Loucy (cell line): ENCODE results near the gene MVP.

ENCODE experiments used
- H2AFZ ChIP-seq: fragments of 200-600 bp; sonication (generic); 2 replicates; pipeline ENCODE4 v1.6.0; 2016; ENCODE audit warnings: antibody characterized with exemption, mild to moderate bottlenecking, low read length, moderate library complexity
- H3F3A ChIP-seq: fragments of 200-600 bp; 2 replicates; pipeline ENCODE4 v1.6.0; 2016; ENCODE audit warnings: antibody characterized with exemption, low read depth, mild to moderate bottlenecking
- H3K27me3 ChIP-seq: fragments of 200-600 bp; sonication (generic); 2 replicates; pipeline ENCODE4 v1.6.1; 2014; ENCODE audit warnings: low read length, mild to moderate bottlenecking; ENCODE audit not compliant: insufficient read depth, poor library complexity, severe bottlenecking
- H3K36me3 ChIP-seq: fragments of 200-600 bp; sonication (generic); 2 replicates; pipeline ENCODE4 v1.6.1; 2016; ENCODE audit warnings: low read length; ENCODE audit not compliant: insufficient read depth
- H3K4me1 ChIP-seq: fragments of 200-600 bp; sonication (generic); 2 replicates; pipeline ENCODE4 v1.5.1; 2014; ENCODE audit warnings: low read length, mild to moderate bottlenecking; ENCODE audit not compliant: insufficient read depth, poor library complexity, severe bottlenecking
- H3K4me2 ChIP-seq: fragments of 200-600 bp; sonication (generic); 2 replicates; pipeline ENCODE4 v1.6.0; 2014; ENCODE audit warnings: antibody characterized with exemption, low read length, low read depth, mild to moderate bottlenecking; ENCODE audit not compliant: poor library complexity, severe bottlenecking
- H3K4me3 ChIP-seq: fragments of 200-600 bp; sonication (generic); 2 replicates; pipeline ENCODE4 v1.5.1; 2014; ENCODE audit warnings: low read length, mild to moderate bottlenecking, mixed read lengths; ENCODE audit not compliant: poor library complexity, severe bottlenecking
- H3K79me2 ChIP-seq: fragments of 200-600 bp; sonication (generic); 2 replicates; pipeline ENCODE4 v1.6.1; 2014; ENCODE audit warnings: low read length; ENCODE audit not compliant: insufficient read depth
- H3K9ac ChIP-seq: fragments of 200-600 bp; sonication (generic); 2 replicates; pipeline ENCODE4 v1.6.0; 2014; ENCODE audit warnings: mild to moderate bottlenecking, low read depth, low read length, moderate library complexity; ENCODE audit not compliant: poor library complexity, severe bottlenecking
- H3K9me2 ChIP-seq: fragments of 200-600 bp; sonication (generic); replicated peaks from 2 replicates; pipeline ENCODE4 v1.6.1; 2016; ENCODE audit warnings: low read depth, low read length, mixed read lengths
- H3K9me3 ChIP-seq: fragments of 200-600 bp; sonication (generic); 2 replicates; pipeline ENCODE4 v1.6.1; 2014; ENCODE audit warnings: mild to moderate bottlenecking, antibody characterized with exemption, low read length, low read depth; ENCODE audit not compliant: insufficient read depth
- H4K20me1 ChIP-seq: fragments of 200-600 bp; sonication (generic); 2 replicates; pipeline ENCODE4 v1.6.0; 2014; ENCODE audit warnings: antibody characterized with exemption, low read length, mild to moderate bottlenecking; ENCODE audit not compliant: insufficient read depth, poor library complexity, severe bottlenecking
- EZH2phosphoT487 ChIP-seq: fragments of 200-600 bp; IDR thresholded peaks from 2 replicates; pipeline ENCODE4 v1.6.1; 2018; ENCODE audit warnings: antibody characterized with exemption, mild to moderate bottlenecking, moderate library complexity, borderline replicate concordance
- TF ChIP-seq, protein P1 (sequence below): fragments of 200-600 bp; sonication (generic); conservative IDR thresholded peaks from 2 replicates; pipeline ENCODE4 v1.5.1; 2014; ENCODE audit warnings: mild to moderate bottlenecking, antibody characterized with exemption, low read length

MVP gene

DNA sequence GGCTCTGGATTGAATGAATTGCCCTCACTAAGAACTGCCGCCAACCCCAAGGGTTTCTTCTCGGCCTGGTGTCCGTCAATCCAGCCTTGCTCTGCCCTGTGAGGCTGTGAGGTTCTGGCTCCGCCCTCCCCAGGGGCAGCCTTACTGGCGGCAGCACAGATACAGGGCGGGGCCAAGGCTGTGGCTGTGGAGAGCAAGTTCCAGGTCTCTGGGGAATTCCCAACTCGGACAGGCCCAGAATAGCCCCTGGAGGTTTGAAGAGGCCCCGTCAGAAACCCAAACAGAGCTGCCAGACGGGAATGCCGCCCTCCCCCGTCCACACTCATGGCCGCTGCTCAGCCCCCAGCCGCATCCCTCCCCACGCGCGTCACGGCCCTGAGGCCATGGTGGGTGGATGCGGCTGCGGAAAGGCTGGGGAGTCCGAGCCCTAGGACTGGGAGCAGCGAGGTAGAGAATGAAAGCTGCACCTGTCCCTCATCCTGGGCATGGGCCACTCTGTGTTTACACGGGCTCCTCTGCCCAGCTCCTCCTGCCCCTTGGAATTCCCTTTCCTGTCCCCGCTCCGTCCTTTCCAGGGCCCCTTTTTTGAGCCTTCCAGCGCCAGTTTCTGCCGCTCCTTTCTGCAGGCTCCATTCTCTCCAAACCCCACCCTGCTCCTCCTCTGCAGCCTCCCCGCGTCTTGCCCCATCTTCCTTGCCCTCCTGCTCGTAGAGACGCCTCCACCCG, 8.9 kb upstream of the MVP start:
- no peak overlapping the region for H3K4me2 ChIP-seq
- no peaks in the 10 kb centered on the region for H3K9me2 ChIP-seq
- no peaks in the 10 kb centered on the region for H3K27me3 ChIP-seq
- peaks cover 35% of the 10 kb centered on the region for H4K20me1 ChIP-seq
- TF ChIP-seq, protein P1, sequence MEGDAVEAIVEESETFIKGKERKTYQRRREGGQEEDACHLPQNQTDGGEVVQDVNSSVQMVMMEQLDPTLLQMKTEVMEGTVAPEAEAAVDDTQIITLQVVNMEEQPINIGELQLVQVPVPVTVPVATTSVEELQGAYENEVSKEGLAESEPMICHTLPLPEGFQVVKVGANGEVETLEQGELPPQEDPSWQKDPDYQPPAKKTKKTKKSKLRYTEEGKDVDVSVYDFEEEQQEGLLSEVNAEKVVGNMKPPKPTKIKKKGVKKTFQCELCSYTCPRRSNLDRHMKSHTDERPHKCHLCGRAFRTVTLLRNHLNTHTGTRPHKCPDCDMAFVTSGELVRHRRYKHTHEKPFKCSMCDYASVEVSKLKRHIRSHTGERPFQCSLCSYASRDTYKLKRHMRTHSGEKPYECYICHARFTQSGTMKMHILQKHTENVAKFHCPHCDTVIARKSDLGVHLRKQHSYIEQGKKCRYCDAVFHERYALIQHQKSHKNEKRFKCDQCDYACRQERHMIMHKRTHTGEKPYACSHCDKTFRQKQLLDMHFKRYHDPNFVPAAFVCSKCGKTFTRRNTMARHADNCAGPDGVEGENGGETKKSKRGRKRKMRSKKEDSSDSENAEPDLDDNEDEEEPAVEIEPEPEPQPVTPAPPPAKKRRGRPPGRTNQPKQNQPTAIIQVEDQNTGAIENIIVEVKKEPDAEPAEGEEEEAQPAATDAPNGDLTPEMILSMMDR: no peak
- no peak for TF ChIP-seq EZH2phosphoT487
- peaks cover 33% of the 10 kb centered on the region for H3K36me3 ChIP-seq
- H2AFZ ChIP-seq: no peak overlapping the region
- H3K9ac ChIP-seq: no peak overlapping the region
- H3K9me3 ChIP-seq: no peaks in the 10 kb centered on the region
- peaks cover 53% of the 10 kb centered on the region for H3K79me2 ChIP-seq
- H3K4me3 ChIP-seq: no peak overlapping the region
- H3F3A ChIP-seq: peaks cover 10% of the 10 kb centered on the region; the same call in 1 of the 2 replicates
- H3K4me1 ChIP-seq: peaks cover 47% of the 10 kb centered on the region

DNA sequence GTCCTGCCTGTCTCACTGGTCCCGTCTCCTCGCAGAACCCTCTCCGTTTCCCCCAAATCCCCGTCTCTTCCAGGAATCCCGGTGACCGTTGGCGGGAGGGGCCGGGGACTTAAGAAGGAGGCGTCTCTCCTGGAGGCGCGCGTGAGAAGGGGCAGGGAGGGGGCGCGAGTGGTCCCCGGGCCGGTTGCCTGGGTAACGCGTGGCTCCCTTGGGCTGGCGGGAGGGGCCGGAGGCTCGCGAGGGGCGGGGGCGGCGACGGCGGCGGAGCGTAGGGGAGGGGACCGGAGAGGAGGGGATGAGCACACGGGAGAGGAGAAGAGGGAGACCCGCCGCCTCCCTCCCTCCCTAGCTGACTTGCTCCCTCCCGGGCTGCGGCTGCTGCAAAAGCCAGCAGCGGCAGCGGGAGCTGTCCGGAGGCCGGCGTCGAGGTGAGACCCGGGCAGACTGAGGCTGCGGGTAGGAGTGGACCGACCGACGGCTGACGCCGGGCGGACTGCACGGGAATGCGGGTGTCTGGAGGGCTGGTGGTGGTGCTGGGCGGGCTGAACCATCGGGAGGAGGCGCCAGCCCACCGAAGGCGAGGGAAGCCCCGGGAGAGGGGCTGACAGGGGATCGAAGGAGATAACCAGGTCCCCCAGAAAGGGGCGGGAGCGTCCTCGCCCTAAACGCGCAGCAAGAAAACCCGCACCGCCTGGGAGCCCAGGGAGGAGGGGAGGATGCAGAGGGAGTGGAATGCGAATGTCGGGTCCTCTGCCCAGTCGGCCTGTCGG, 8.2 kb upstream of the MVP start, which contains the start of gene PRRT2:
PRRT2 (plus strand) TSS at position 298 of the 770 bp plus-strand sequence. CDS start 862 bp downstream, outside the sequence.
- Histone ChIP-seq H3K79me2 (peaks cover 49% of the 10 kb centered on the region), H3K27me3 (no peaks in the 10 kb centered on the region), H3K4me2 (no peak within 1 kb of the TSS), H3K4me3 (no peak within 1 kb of the TSS), H3K9me2 (no peaks in the 10 kb centered on the region), H3K9ac (no peak within 1 kb of the TSS), H4K20me1 (peaks cover 35% of the 10 kb centered on the region), H3K36me3 (peaks cover 33% of the 10 kb centered on the region), H2AFZ (no peak within 1 kb of the TSS), H3K4me1 (peaks cover 47% of the 10 kb centered on the region), H3F3A (peaks cover 10% of the 10 kb centered on the region; the same call in 1 of the 2 replicates), H3K9me3 (no peaks in the 10 kb centered on the region)
- TF ChIP-seq EZH2phosphoT487: no peak
- TF ChIP-seq, protein P1: no peak

DNA sequence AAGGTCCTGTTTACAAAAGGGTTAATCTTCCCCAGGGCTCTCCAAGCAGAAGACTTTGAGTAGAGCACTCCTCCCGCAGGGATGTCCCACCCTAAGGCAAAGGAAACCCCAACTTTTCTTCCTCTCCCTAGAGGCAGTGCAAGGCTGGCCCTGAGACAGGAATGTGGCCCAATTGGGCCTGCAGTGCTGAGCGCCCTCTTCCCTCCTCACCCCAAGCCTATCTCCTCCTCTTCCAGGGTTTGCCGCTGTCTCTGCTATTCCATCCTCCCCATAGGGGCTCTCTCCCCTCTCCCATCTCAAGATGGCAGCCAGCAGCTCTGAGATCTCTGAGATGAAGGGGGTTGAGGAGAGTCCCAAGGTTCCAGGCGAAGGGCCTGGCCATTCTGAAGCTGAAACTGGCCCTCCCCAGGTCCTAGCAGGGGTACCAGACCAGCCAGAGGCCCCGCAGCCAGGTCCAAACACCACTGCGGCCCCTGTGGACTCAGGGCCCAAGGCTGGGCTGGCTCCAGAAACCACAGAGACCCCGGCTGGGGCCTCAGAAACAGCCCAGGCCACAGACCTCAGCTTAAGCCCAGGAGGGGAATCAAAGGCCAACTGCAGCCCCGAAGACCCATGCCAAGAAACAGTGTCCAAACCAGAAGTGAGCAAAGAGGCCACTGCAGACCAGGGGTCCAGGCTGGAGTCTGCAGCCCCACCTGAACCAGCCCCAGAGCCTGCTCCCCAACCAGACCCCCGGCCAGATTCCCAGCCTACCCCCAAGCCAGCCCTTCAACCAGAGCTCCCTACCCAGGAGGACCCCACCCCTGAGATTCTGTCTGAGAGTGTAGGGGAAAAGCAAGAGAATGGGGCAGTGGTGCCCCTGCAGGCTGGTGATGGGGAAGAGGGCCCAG, 7.3 kb upstream of the MVP start:
- peaks cover 34% of the 10 kb centered on the region for H4K20me1 ChIP-seq
- no peaks in the 10 kb centered on the region for H3K9me3 ChIP-seq
- H2AFZ ChIP-seq: no peak overlapping the region
- TF ChIP-seq, protein P1: no peak
- TF ChIP-seq EZH2phosphoT487: no peak
- H3F3A ChIP-seq: peaks cover 4% of the 10 kb centered on the region; the same call in 1 of the 2 replicates
- peaks cover 31% of the 10 kb centered on the region for H3K36me3 ChIP-seq
- H3K4me1 ChIP-seq: peaks cover 50% of the 10 kb centered on the region
- H3K9me2 ChIP-seq: no peaks in the 10 kb centered on the region
- no peak overlapping the region for H3K9ac ChIP-seq
- no peak overlapping the region for H3K4me3 ChIP-seq
- no peaks in the 10 kb centered on the region for H3K27me3 ChIP-seq
- peaks cover 46% of the 10 kb centered on the region for H3K79me2 ChIP-seq
- H3K4me2 ChIP-seq: no peak overlapping the region
